OCI-LY3 (cell line): Measurements from ENCODE around the gene PYHIN1.

ENCODE experiments used
- H2AFZ ChIP-seq: fragments of 200-600, 300-600 bp; shearing (Covaris generic); 2 replicates; pipeline ENCODE4 v1.6.0; 2014; ENCODE audit warnings: antibody characterized with exemption, low read depth, low read length
- H3K27ac ChIP-seq: fragments of 200-600, 300-600 bp; sonication (generic); 2 replicates; pipeline ENCODE4 v1.5.1; 2014; ENCODE audit warnings: mild to moderate bottlenecking, low read length, moderate library complexity, mixed read lengths
- H3K27me3 ChIP-seq: fragments of 200-600, 300-600 bp; sonication (generic); 2 replicates; pipeline ENCODE4 v1.6.1; 2014; ENCODE audit warnings: low read depth, low read length, mixed read lengths
- H3K36me3 ChIP-seq: fragments of 200-600, 300-600 bp; sonication (generic); replicated peaks from 2 replicates; pipeline ENCODE3; 2014; ENCODE audit warnings: low read depth, low read length, mixed read lengths
- H3K4me1 ChIP-seq: fragments of 300-600, 200-600 bp; sonication (generic); 2 replicates; pipeline ENCODE4 v1.6.1; 2014; ENCODE audit warnings: low read length, mixed read lengths
- H3K4me2 ChIP-seq: fragments of 200-600, 300-600 bp; sonication (generic); 2 replicates; pipeline ENCODE4 v1.6.1; 2014; ENCODE audit warnings: low read length, mixed read lengths
- H3K4me3 ChIP-seq: fragments of 300-600, 200-600 bp; sonication (generic); 2 replicates; pipeline ENCODE4 v1.5.1; 2014; ENCODE audit warnings: antibody characterized with exemption, mild to moderate bottlenecking, low read length, moderate library complexity
- H3K79me2 ChIP-seq: fragments of 300-600, 200-600 bp; shearing (Covaris generic); 2 replicates; pipeline ENCODE4 v1.6.1; 2014; ENCODE audit warnings: mild to moderate bottlenecking, low read length, mixed read lengths
- H3K9ac ChIP-seq: fragments of 300-600, 200-600 bp; shearing (Covaris generic); 2 replicates; pipeline ENCODE4 v1.6.0; 2014; ENCODE audit warnings: mild to moderate bottlenecking, low read length, moderate library complexity
- H3K9me3 ChIP-seq: fragments of 200-600, 300-600 bp; shearing (Covaris generic); 2 replicates; pipeline ENCODE4 v1.6.1; 2014; ENCODE audit warnings: low read length, mixed read lengths; ENCODE audit not compliant: insufficient read depth
- H4K20me1 ChIP-seq: fragments of 200-600, 300-600 bp; sonication (generic); 2 replicates; pipeline ENCODE4 v1.6.1; 2016; ENCODE audit warnings: low read length, mixed read lengths; ENCODE audit not compliant: insufficient read depth
- CTCF ChIP-seq: fragments of 200-600, 300-600 bp; sonication (generic); IDR thresholded peaks from 2 replicates; pipeline ENCODE4 v1.5.1; 2014; ENCODE audit warnings: antibody characterized with exemption, low read length, low read depth
- EZH2phosphoT487 ChIP-seq: fragments of 200-600 bp; shearing (Covaris generic); IDR thresholded peaks from 2 replicates; pipeline ENCODE4 v1.6.1; 2018; ENCODE audit warnings: antibody characterized with exemption, mixed run types, low read depth

The PYHIN1 gene

GRCh38 chr1:159023723-159024122 is 92.4 kb downstream of the PYHIN1 start:
- H3K9ac ChIP-seq = no peak overlapping the region
- no peak for TF ChIP-seq CTCF
- TF ChIP-seq EZH2phosphoT487 = no peak
- no peak overlapping the region for H2AFZ ChIP-seq
- no peak overlapping the region for H3K4me3 ChIP-seq
- H3K9me3 ChIP-seq = peaks cover 1% of the 10 kb centered on the region; the same call in 1 of the 2 replicates
- peaks cover 61% of the 10 kb centered on the region for H3K36me3 ChIP-seq
- no peak overlapping the region for H3K4me2 ChIP-seq
- no peaks in the 10 kb centered on the region for H3K27me3 ChIP-seq
- H3K27ac ChIP-seq = no peak overlapping the region
- H4K20me1 ChIP-seq = peaks cover 6% of the 10 kb centered on the region; the same call in 1 of the 2 replicates
- H3K79me2 ChIP-seq = peaks cover 82% of the 10 kb centered on the region
- no peaks in the 10 kb centered on the region for H3K4me1 ChIP-seq

- Histone ChIP-seq H3K9ac (no peak overlapping the region), H3K4me3 (no peak overlapping the region), H3K27ac (no peak overlapping the region), H3K4me1 (no peaks in the 10 kb centered on the region), H3K79me2 (peaks cover 87% of the 10 kb centered on the region), H3K36me3 (peaks cover 66% of the 10 kb centered on the region), H3K9me3 (peaks cover 7% of the 10 kb centered on the region; the same call in 1 of the 2 replicates), H4K20me1 (peaks cover 6% of the 10 kb centered on the region; the same call in 1 of the 2 replicates), H3K4me2 (no peak overlapping the region), H2AFZ (no peak overlapping the region), H3K27me3 (no peaks in the 10 kb centered on the region)
- TF ChIP-seq EZH2phosphoT487 (no peak), CTCF (no peak)
Measured at GRCh38 chr1:159025043-159025442, 93.7 kb downstream of the PYHIN1 start.
